ENCODE data around the gene RSPO1. TPM values are rescaled to one million over a fixed set of nuclear protein-coding genes. Genes with fewer than 3 reads are reported as not detected.
"Not testable (repeated sequence)": the region's sequence is repeated elsewhere in the genome, so short reads cannot be mapped to it uniquely, and the experiment has no call there.

The RSPO1 gene, protein sequence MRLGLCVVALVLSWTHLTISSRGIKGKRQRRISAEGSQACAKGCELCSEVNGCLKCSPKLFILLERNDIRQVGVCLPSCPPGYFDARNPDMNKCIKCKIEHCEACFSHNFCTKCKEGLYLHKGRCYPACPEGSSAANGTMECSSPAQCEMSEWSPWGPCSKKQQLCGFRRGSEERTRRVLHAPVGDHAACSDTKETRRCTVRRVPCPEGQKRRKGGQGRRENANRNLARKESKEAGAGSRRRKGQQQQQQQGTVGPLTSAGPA
- total RNA-seq (not detected), polyA plus RNA-seq (not detected)

DNA sequence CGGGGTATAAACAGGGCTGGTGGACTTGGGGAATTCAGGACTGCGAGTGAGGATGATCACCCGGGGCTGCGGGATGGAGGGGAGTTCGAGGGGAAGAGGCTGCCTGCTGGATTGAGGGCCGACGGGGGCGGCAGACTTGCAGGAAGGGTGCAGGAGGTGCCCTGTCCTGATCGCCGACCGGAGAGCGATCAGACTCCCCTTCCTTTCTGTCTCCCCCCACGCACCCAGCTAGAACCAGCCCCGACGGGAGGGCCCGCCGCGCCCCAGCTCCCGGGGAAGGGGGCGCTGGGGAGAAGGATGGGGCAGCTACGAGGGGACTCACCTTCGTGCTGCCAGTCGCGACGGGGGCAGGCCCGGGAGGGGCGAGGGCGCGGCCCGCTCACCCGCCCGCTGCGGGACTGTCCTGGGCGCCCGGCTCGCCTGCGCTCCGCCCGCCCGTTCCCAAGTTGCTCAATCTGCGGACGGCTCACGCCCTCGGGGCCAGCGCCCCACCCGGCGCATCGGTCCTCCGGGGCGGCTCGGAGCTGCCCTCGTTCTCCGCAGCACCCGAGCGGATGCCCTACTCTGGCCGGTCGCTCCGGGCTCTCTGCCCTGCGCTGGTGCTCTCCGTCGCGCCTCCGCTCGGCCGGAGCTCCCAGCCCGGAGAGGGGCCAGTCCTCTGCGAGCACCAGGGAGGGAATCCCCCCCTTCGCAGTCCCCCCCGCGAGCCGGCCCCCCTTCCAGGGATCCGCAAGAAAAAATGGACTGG is at the start of gene RSPO1:
RSPO1 (minus strand) TSS at position 649 of the 748 bp plus-strand sequence. CDS start 5,231 bp downstream, outside the sequence.
- Mint-ChIP-seq H3K4me3 (peak within 1 kb of the TSS in 6 of 7 donors; percentile 43 to 78 (median 56)), H3K27me3 (peaks cover 57 to 66% of the 10 kb centered on the region in 2 donors), H3K4me1 (peaks cover 4 to 20% (median 5%) of the 10 kb centered on the region in 3 donors), H3K27ac (no peak within 1 kb of the TSS), H3K9me3 (no peaks in the 10 kb centered on the region), H3K36me3 (no peaks in the 10 kb centered on the region)
- Histone ChIP-seq H3K27me3 (ENCODE audit: insufficient read depth, low read length, poor library complexity, severe bottlenecking) (peaks cover 58% of the 10 kb centered on the region), H3K9me3 (ENCODE audit: low read length) (no peaks in the 10 kb centered on the region), H3K4me3 (ENCODE audit: low read length) (no peak within 1 kb of the TSS), H3K27ac (ENCODE audit: low read depth, low read length) (no peak within 1 kb of the TSS), H3K36me3 (ENCODE audit: insufficient read depth, low read length) (no peaks in the 10 kb centered on the region), H3K4me1 (ENCODE audit: insufficient read depth, low read length) (no peaks in the 10 kb centered on the region)
- CTCF ChIA-PET: no interaction called here
- POLR2A ChIA-PET: no interaction called here
- DNase-seq: no peak

DNA sequence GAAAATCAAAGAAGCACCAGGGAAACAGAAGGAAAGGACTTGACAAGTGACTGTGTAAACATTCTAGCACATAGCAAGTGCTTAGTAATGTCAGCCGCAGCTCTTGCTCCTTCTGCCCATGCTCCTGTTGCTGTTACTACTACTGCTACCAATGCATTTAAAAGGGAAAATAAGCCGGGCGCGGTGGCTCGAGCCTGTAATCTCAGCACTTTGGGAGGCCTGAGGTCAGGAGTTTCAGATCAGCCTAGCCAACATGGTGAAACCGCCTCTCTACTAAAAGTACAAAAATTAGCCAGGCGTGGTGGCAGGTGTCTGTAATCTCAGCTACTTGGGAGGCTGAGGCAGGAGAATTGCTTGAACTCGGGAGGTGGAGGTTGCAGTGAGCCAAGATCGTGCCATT is 49.5 kb upstream of the RSPO1 start:
- H3K27ac Mint-ChIP-seq: not testable (repeated sequence)

DNA sequence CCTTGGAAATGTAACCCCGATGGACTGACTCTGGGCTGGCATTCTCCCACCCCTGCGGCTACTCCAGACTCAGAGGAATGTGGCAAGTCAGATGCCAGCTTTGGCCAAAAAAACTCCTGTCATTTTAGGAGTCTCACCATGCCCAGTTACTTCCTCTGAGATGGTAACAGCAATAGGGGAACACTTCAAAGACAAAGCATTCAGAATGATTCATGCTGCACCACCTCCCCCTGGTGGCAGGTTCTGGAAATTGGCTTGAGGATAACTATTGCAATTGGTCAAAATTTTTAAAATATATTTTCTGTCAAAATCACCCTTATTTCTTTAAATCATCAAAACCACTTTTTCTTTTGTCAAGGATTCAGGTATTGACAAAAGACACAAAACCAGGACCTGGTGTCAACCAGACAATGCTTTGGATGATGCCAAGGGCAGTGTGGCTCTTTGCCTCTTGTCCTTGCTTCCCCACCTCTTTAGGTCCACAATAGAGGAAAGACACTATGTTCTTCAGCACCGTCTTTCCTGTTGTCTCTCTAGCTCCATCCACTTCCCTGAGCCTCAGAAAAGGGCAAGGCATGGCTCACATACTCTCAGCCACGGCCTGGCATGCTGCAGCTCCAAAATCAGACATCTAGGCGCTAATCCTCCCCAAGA is 47.8 kb upstream of the RSPO1 start:
- no peaks in the 10 kb centered on the region for H3K27me3 ChIP-seq (ENCODE audit: insufficient read depth, low read length, poor library complexity, severe bottlenecking)
- Mint-ChIP-seq H3K36me3 (peaks cover 3 to 50% (median 4%) of the 10 kb centered on the region in 3 donors), H3K4me1 (peaks cover 0 to 4% (median 4%) of the 10 kb centered on the region in 3 donors), H3K4me3 (no peak overlapping the region), H3K27ac (peak overlapping the region; percentile 34 to 83 (median 68)), H3K9me3 (no peaks in the 10 kb centered on the region), H3K27me3 (no peaks in the 10 kb centered on the region)
- no peak overlapping the region for H3K27ac ChIP-seq (ENCODE audit: low read depth, low read length)
- no peaks in the 10 kb centered on the region for H3K4me1 ChIP-seq (ENCODE audit: insufficient read depth, low read length)
- ChIA-PET CTCF (interaction anchor here (0.8 to 8.0 kb wide), 20 partner anchors 8 to 233 kb away, joined by 3 to 115 read pairs (median 4); partner anchors contain the start of genes CDCA8, MEAF6 and SNIP1), POLR2A (no interaction called here)
- peak; percentile 60 to 81 (median 68) for DNase-seq
- H3K4me3 ChIP-seq (ENCODE audit: low read length): no peak overlapping the region
- peaks cover 16% of the 10 kb centered on the region for H3K36me3 ChIP-seq (ENCODE audit: insufficient read depth, low read length)
- no peaks in the 10 kb centered on the region for H3K9me3 ChIP-seq (ENCODE audit: low read length)

More for the DNA sequence above, 49.5 kb upstream of the RSPO1 start:
- H3K9me3 Mint-ChIP-seq; H3K4me1 ChIP-seq (ENCODE audit: insufficient read depth, low read length); H3K4me3 ChIP-seq (ENCODE audit: low read length); DNase-seq; H3K27me3 Mint-ChIP-seq; H3K9me3 ChIP-seq (ENCODE audit: low read length); H3K27ac ChIP-seq (ENCODE audit: low read depth, low read length); POLR2A ChIA-PET; H3K27me3 ChIP-seq (ENCODE audit: insufficient read depth, low read length, poor library complexity, severe bottlenecking): not testable (repeated sequence)
- Mint-ChIP-seq H3K4me1 (peaks cover 9 to 18% (median 16%) of the 10 kb centered on the region in 3 donors), H3K4me3 (peak overlapping the region in 1 of 7 donors; percentile 10), H3K36me3 (peaks cover 3 to 60% (median 6%) of the 10 kb centered on the region in 3 donors)
- peaks cover 16% of the 10 kb centered on the region for H3K36me3 ChIP-seq (ENCODE audit: insufficient read depth, low read length)
- CTCF ChIA-PET: interaction anchor here (0.9 to 8.0 kb wide), 5 partner anchors 83 to 228 kb away, joined by 3 to 115 read pairs (median 3); partner anchors contain the start of genes MEAF6 and MTF1

DNA sequence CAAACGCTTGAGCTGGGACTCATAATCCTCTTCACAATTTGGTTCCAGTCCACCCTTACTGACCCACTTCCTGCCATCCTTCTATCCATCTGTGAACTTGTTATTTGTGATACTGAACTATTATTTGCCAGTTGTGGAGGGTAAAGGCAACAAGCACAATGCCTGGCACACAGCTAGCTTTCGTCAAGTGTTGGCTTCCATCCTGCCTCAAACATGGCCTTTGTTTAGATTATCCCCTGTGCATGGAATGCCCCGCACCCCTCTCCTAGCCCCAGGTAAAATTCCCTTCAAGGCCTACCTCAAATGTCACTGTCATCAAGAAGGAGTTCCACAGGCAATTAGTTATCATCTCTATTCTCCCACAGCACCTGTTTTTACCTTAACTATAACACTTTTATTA is 46.2 kb upstream of the RSPO1 start:
- no peak overlapping the region for H3K27ac ChIP-seq (ENCODE audit: low read depth, low read length)
- H3K27ac Mint-ChIP-seq: peak overlapping the region in 4 of 8 donors; percentile 30 to 63 (median 48)
- DNase-seq: no peak
- no peaks in the 10 kb centered on the region for H3K4me1 ChIP-seq (ENCODE audit: insufficient read depth, low read length)
- no peak overlapping the region for H3K4me3 ChIP-seq (ENCODE audit: low read length)
- POLR2A ChIA-PET: no interaction called here
- CTCF ChIA-PET: interaction anchor here (1.0 to 8.0 kb wide), 7 partner anchors 14 to 194 kb away, joined by 3 to 115 read pairs (median 4); partner anchors contain the start of genes MEAF6 and SNIP1
- peaks cover 16% of the 10 kb centered on the region for H3K36me3 ChIP-seq (ENCODE audit: insufficient read depth, low read length)
- no peaks in the 10 kb centered on the region for H3K9me3 Mint-ChIP-seq
- no peaks in the 10 kb centered on the region for H3K27me3 Mint-ChIP-seq
- H3K27me3 ChIP-seq (ENCODE audit: insufficient read depth, low read length, poor library complexity, severe bottlenecking): no peaks in the 10 kb centered on the region
- H3K9me3 ChIP-seq (ENCODE audit: low read length): no peaks in the 10 kb centered on the region
- H3K4me1 Mint-ChIP-seq: peaks cover 0 to 4% (median 4%) of the 10 kb centered on the region in 3 donors
- peaks cover 3 to 41% (median 4%) of the 10 kb centered on the region in 3 donors for H3K36me3 Mint-ChIP-seq
- H3K4me3 Mint-ChIP-seq: no peak overlapping the region

DNA sequence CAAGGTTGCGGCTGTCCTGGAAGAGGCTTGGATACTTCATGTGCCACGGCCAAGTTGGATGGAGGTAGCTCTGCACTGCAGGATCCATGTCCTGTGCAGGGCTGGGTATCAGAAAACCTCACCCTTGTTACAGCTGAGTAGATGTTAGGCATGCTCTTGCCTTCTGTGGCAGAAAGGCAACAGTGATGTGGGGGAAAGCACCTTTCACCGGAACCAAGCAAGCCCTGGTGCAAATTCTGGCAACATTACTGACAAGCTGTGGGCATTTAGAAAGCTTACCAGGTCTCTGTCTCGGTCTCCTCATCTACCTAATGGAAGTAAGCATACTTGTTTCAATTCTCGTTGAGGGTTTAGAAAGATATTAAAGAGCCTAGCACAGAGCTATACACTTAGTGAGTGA is 43.1 kb upstream of the RSPO1 start:
- H3K9me3 Mint-ChIP-seq: no peaks in the 10 kb centered on the region
- H3K27me3 ChIP-seq (ENCODE audit: insufficient read depth, low read length, poor library complexity, severe bottlenecking): no peaks in the 10 kb centered on the region
- peaks cover 0 to 4% of the 10 kb centered on the region in 2 donors for H3K27me3 Mint-ChIP-seq
- no peak overlapping the region for H3K27ac ChIP-seq (ENCODE audit: low read depth, low read length)
- ChIA-PET CTCF (interaction anchor here (8.0 kb wide), 1 partner anchor 77 kb away, joined by 115 read pairs; no protein-coding TSS in a partner anchor), POLR2A (no interaction called here)
- H3K36me3 Mint-ChIP-seq: peaks cover 0 to 15% (median 0%) of the 10 kb centered on the region in 3 donors
- peaks cover 4% of the 10 kb centered on the region for H3K36me3 ChIP-seq (ENCODE audit: insufficient read depth, low read length)
- H3K4me1 Mint-ChIP-seq: peaks cover 8 to 26% (median 26%) of the 10 kb centered on the region in 3 donors
- H3K4me1 ChIP-seq (ENCODE audit: insufficient read depth, low read length): peaks cover 20% of the 10 kb centered on the region
- peak overlapping the region in 1 of 8 donors; percentile 14 for H3K27ac Mint-ChIP-seq
- H3K4me3 Mint-ChIP-seq: no peak overlapping the region
- DNase-seq: no peak
- H3K4me3 ChIP-seq (ENCODE audit: low read length): no peak overlapping the region
- H3K9me3 ChIP-seq (ENCODE audit: low read length): no peaks in the 10 kb centered on the region

DNA sequence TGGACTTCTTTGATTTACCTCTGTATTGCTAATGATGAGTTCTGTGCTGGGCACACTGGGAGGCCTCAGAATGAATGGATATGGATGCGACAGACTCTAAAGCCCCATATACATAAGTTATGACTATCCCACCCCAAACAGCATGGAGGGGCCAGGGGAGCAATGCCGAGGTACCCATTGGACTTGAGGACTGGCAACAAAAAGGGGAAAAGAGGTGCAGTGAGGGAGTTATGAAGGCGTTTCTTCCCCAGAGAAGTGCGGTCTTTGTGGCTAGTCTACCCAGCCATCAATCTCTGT is 42.4 kb upstream of the RSPO1 start:
- no peaks in the 10 kb centered on the region for H3K27me3 ChIP-seq (ENCODE audit: insufficient read depth, low read length, poor library complexity, severe bottlenecking)
- H3K36me3 ChIP-seq (ENCODE audit: insufficient read depth, low read length): no peaks in the 10 kb centered on the region
- peak overlapping the region in 2 of 8 donors; percentile 17 to 58 for H3K27ac Mint-ChIP-seq
- peaks cover 2 to 4% of the 10 kb centered on the region in 2 donors for H3K27me3 Mint-ChIP-seq
- no peaks in the 10 kb centered on the region for H3K9me3 ChIP-seq (ENCODE audit: low read length)
- ChIA-PET POLR2A (no interaction called here), CTCF (interaction anchor here (1.9 kb wide), 1 partner anchor 14 kb away, joined by 5 read pairs; a partner anchor contains a TSS)
- no peak for DNase-seq
- peaks cover 0 to 8% (median 0%) of the 10 kb centered on the region in 3 donors for H3K36me3 Mint-ChIP-seq
- peaks cover 8 to 30% (median 29%) of the 10 kb centered on the region in 3 donors for H3K4me1 Mint-ChIP-seq
- peaks cover 24% of the 10 kb centered on the region for H3K4me1 ChIP-seq (ENCODE audit: insufficient read depth, low read length)
- H3K9me3 Mint-ChIP-seq: no peaks in the 10 kb centered on the region
- H3K4me3 ChIP-seq (ENCODE audit: low read length): no peak overlapping the region
- H3K27ac ChIP-seq (ENCODE audit: low read depth, low read length): no peak overlapping the region
- H3K4me3 Mint-ChIP-seq: no peak overlapping the region

DNA sequence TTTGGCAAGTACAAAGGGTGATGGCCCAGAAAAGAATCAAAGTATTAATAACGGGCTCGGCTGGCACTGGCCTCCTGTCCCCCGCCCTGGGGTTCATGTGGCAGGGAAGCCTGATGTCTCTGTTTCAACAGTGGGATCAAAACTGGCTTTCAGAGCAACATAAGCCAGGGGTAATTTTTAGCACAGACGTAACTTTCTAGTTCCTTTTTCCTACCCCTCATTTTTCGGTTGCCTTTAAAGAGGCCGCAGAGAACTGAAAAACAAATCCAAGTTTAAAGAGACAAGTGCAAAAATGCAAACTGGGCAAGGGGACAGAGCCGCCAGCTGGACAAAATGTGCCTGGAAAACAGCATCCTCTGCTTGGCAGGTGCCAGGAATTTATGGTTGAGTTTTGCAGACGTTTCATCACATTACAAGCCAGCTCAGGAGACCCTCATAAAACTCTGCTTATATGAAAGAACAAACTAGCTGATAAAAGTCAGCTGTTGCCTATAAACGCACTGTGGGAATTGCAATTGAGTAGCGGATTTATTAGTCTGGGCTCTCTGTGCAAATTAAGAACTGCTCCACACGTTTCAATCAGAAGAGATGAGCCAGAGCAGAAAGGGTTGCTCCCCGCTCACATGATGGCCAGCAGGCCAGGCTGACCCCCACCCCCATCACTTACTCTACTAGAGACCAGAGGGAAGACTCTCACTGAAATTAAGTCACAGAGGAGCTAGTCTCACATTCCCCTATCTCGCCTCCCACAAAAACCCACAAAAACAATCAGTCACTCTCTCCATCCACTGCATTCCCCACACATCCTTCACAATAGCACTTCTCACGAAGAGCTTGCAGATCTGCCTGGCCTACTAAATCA is 41.8 kb upstream of the RSPO1 start:
- H3K27me3 ChIP-seq (ENCODE audit: insufficient read depth, low read length, poor library complexity, severe bottlenecking): no peaks in the 10 kb centered on the region
- H3K27ac ChIP-seq (ENCODE audit: low read depth, low read length): no peak overlapping the region
- H3K36me3 ChIP-seq (ENCODE audit: insufficient read depth, low read length): no peaks in the 10 kb centered on the region
- ChIA-PET POLR2A (no interaction called here), CTCF (interaction anchor here (1.9 kb wide), 1 partner anchor 15 kb away, joined by 5 read pairs; a partner anchor contains a TSS)
- peaks cover 8 to 31% (median 29%) of the 10 kb centered on the region in 3 donors for H3K4me1 Mint-ChIP-seq
- peaks cover 24% of the 10 kb centered on the region for H3K4me1 ChIP-seq (ENCODE audit: insufficient read depth, low read length)
- peaks cover 0 to 7% (median 0%) of the 10 kb centered on the region in 3 donors for H3K36me3 Mint-ChIP-seq
- H3K27ac Mint-ChIP-seq: peak overlapping the region in 3 of 8 donors; percentile 17 to 58 (median 20)
- H3K9me3 ChIP-seq (ENCODE audit: low read length): no peaks in the 10 kb centered on the region
- H3K4me3 Mint-ChIP-seq: no peak overlapping the region
- no peak overlapping the region for H3K4me3 ChIP-seq (ENCODE audit: low read length)
- no peak for DNase-seq
- no peaks in the 10 kb centered on the region for H3K9me3 Mint-ChIP-seq
- H3K27me3 Mint-ChIP-seq: peaks cover 6% of the 10 kb centered on the region in 2 donors

Data from CD8-positive, alpha-beta memory T cell (primary cell).